ENCODE results near the gene BRSK2.

GRCh38 chr11:1419811-1420210 lies 30.1 kb downstream of the BRSK2 start:
- TF ChIP-seq, protein P1, sequence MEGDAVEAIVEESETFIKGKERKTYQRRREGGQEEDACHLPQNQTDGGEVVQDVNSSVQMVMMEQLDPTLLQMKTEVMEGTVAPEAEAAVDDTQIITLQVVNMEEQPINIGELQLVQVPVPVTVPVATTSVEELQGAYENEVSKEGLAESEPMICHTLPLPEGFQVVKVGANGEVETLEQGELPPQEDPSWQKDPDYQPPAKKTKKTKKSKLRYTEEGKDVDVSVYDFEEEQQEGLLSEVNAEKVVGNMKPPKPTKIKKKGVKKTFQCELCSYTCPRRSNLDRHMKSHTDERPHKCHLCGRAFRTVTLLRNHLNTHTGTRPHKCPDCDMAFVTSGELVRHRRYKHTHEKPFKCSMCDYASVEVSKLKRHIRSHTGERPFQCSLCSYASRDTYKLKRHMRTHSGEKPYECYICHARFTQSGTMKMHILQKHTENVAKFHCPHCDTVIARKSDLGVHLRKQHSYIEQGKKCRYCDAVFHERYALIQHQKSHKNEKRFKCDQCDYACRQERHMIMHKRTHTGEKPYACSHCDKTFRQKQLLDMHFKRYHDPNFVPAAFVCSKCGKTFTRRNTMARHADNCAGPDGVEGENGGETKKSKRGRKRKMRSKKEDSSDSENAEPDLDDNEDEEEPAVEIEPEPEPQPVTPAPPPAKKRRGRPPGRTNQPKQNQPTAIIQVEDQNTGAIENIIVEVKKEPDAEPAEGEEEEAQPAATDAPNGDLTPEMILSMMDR (IDR thresholded peaks at IDR 0.05; ENCODE audit: low read length), result no peak
- no peak for TF ChIP-seq EZH2 (optimal IDR thresholded peaks at IDR 0.05; ENCODE audit: low read depth, low read length)
